Muscle of back (tissue), 11 donors: Measurements from ENCODE around the gene ENTREP1. TPM values are rescaled to one million over a fixed set of nuclear protein-coding genes. Genes with fewer than 3 reads are reported as not detected.
"Not testable (repeated sequence)": the region's sequence is repeated elsewhere in the genome, so short reads cannot be mapped to it uniquely, and the experiment has no call there.

Experiments
- DNase-seq, 3 donors: peaks; one replicate each; pipeline versions ENCODE4 v3.0.0 to v3.0.0-alpha.2; 2013
- polyA plus RNA-seq, 10 donors: library from polyadenylated mRNA; unstranded; fragments of 120-200 nt; gene quantifications; one replicate each; pipeline ENCODE4 v1.2.1, GENCODE V29; 2013; ENCODE audit not compliant: insufficient read length in 10 of 10

ENTREP1 gene
- polyA plus RNA-seq, 10 donors = 15.4 to 49.5 (median 33.3) TPM

GRCh38 chr9:69409936-69410335 lies 84.9 kb downstream of the ENTREP1 start:
- DNase-seq = not testable (repeated sequence)

GRCh38 chr9:69411246-69411645 lies 86.2 kb downstream of the ENTREP1 start:
- no peak for DNase-seq

GRCh38 chr9:69411931-69412740 lies 87.1 kb downstream of the ENTREP1 start:
- DNase-seq = no peak

- peak; percentile 40 to 70 (median 41) for DNase-seq
Observed at GRCh38 chr9:69412741-69413150, 87.7 kb downstream of the ENTREP1 start.

GRCh38 chr9:69420611-69421270 lies 95.7 kb downstream of the ENTREP1 start:
- DNase-seq = no peak

- DNase-seq = peak; percentile 66 to 79 (median 74)
Observed at GRCh38 chr9:69421908-69422801, 97.1 kb downstream of the ENTREP1 start.

GRCh38 chr9:69425136-69425801 lies 100.3 kb downstream of the ENTREP1 start:
- no peak for DNase-seq

GRCh38 chr9:69427286-69427685 lies 102.3 kb downstream of the ENTREP1 start:
- no peak for DNase-seq

- no peak for DNase-seq
Observed at GRCh38 chr9:69428017-69428785, 103.2 kb downstream of the ENTREP1 start.

- DNase-seq = no peak
Observed at GRCh38 chr9:69429281-69429680, 104.3 kb downstream of the ENTREP1 start.

GRCh38 chr9:69430206-69430605 lies 105.2 kb downstream of the ENTREP1 start:
- no peak for DNase-seq

GRCh38 chr9:69431203-69431602 lies 106.2 kb downstream of the ENTREP1 start:
- no peak for DNase-seq

GRCh38 chr9:69431777-69432176 lies 106.8 kb downstream of the ENTREP1 start:
- DNase-seq = no peak

- DNase-seq = no peak
Observed at GRCh38 chr9:69432623-69433022, 107.6 kb downstream of the ENTREP1 start.

GRCh38 chr9:69433392-69433791 lies 108.4 kb downstream of the ENTREP1 start:
- no peak for DNase-seq

- no peak for DNase-seq
Observed at GRCh38 chr9:69433968-69434367, 109.0 kb downstream of the ENTREP1 start.

- DNase-seq = not testable (repeated sequence)
Observed at GRCh38 chr9:69439654-69440053, 114.6 kb downstream of the ENTREP1 start.

- DNase-seq = not testable (repeated sequence)
Observed at GRCh38 chr9:69440254-69440955, 115.4 kb downstream of the ENTREP1 start.
